HG03108 (cell line): ENCODE measurements around the gene STK36.

Experiments
- ATAC-seq: cut with Tn5 transposase; IDR thresholded peaks from one replicate; pipeline ENCODE4 v1.9.1; 2021; ENCODE audit warnings: moderate library complexity; ENCODE audit not compliant: unreplicated experiment

Gene STK36

DNA sequence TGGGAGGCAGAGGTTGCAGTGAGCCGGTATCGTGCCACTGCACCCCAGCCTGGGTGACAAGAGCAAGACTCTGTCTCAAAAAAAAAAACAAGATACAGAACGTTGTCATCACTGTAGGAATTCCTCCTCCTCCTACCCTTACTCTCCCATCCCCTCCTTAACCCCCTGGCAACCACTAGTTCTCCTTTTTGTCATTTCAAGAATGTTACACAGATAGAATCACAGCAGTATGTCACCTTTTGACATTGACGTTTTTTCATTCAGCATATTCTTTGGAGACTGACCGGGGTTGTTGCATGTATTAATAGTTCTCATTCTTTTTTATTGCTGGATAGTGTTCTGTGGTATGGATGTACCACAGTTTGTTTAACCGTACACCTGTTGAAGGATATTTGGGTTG, 71.2 kb downstream of the STK36 start:
- no peak for ATAC-seq

DNA sequence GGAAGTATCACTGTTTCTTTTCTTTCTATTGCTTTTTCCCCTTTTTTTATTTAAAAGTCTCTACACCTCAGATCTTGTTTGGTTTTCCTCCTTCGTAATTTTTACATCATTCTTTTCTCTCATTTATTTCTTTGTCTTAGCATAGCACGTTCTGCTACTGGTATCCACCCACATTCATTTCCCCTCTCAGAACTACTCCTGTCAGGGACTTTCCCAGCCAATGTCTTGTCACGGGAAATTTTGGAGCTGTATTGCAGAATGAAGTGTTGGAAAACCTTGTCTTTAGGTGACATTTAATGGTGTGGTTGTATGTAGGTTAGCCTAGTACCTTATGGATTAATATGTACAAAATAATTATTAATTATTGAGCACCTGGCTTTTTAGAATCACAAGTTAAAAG, 72.7 kb downstream of the STK36 start:
- no peak for ATAC-seq

DNA sequence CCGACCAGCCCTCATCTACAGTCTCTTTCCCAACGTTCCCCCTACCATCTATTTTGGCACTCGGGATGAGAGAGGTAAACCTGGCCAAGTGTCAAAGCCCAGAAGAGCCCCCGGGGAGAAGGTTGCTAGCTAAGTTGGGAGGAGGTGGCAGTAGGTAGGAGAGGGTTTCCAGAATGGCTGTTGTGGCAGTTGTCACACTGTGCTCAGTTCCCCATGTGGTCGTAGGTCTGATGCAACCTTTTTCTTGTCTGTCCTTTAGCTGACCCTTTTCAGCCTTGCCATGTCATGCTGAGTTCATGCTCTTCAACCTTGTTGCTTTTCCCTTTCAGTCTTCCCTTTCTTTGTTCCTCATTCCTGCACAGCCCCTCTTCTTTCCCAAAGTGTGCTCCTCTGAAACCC, 73.3 kb downstream of the STK36 start:
- ATAC-seq, result no peak

DNA sequence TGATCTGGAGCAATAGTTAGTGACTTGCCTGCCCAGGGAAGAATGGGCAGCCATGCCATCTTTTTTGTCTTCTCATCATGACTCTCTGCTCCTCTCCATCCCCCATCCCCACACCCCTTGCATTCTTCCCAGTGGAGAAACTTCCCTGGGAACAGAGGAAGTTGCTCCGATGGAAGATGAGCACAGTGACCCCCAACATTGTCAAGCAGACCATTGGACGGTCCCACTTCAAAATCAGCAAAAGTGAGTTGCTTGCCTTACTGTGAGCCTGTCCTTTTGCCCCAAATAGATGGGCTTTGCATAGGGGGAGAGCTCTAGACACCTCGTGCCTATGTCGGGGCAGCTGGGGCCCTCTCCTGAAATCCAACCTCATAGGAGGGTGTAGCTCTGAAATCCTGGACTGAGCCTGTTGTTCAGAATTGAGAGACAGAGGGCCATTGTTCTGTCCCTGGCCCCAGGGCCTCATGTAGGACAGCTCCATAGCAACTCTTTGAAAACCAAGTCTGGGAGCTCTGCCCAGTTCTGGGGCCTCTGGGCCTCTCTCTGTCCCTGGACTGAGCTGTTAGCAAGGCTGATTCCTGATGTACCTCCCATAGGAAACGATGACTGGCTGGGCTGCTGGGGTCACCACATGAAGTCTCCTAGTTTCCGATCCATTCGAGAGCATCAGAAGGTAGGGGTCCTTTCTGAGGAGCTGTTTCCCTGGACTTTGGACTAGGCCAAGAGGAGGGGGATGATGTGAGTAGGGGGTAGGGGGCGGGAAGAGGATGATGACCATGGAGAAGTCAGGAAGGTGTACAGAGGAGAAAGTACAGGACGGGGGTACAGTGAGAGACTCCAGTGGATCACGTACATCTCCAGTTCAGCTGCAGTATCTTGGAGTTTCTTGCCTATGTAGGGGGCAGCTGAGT, 73.9 kb downstream of the STK36 start:
- ATAC-seq, result no peak

DNA sequence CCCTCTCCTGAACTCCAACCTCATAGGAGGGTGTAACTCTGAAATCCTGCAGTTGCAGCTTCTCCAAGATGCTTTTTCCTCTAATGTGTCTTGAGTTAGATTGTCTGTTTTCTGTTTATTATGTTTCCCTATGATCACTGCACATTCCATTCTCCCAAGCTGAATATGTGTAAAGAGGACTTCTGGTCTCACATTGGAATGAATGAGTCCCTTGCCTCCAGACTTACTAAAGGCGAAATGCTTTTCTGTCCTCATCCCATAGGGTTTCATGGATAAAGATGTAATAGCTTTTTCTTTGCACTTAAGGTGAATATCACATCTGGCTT, 74.5 kb downstream of the STK36 start:
- no peak for ATAC-seq

DNA sequence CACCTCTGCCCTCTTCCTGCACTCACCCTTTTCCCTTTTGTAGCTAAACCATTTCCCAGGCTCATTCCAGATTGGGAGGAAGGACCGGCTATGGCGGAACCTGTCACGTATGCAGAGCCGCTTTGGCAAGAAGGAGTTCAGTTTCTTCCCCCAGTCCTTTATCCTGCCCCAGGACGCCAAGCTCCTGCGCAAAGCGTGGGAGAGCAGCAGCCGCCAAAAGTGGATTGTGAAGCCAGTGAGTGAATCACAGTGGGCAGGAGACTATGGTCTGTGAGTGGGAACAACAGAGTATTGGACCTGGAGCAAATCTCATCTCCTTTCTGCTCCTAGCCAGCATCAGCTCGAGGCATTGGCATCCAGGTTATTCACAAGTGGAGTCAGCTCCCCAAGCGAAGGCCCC, 75.1 kb downstream of the STK36 start:
- no peak for ATAC-seq

DNA sequence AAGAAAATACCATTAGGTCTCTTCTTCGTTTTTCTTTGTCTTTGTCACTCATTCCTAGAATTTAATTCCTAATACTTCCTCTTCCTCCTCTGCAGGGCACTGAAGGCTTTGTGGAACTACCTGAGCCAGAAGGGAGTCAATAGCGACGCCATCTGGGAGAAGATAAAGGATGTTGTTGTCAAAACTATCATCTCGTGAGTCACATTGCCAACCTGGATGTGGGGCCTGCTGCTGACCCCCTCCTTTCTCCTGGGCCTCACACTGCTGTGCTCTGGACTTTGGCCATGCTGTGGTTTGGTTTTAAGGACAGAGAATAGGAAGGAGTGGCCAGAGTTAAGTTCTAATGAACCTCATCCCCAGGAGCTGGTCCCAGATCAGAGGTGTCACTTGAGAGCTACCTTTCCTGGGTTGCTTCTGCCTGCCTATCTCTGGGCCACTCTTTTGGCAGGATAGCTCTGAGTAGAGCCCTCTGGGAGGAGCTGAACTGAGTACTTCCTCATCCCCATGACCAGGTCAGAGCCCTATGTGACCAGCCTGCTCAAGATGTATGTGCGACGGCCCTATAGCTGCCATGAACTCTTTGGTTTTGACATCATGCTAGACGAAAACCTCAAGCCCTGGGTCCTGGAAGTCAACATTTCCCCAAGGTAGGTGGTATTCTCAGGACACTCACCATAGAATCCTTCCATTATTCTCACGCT, 77.0 kb downstream of the STK36 start:
- ATAC-seq, result no peak
